ENCODE results near the gene FBXW9. TPM values are rescaled to one million over a fixed set of nuclear protein-coding genes. Genes with fewer than 3 reads are reported as not detected.
"Not testable (repeated sequence)": the region's sequence is repeated elsewhere in the genome, so short reads cannot be mapped to it uniquely, and the experiment has no call there.

The FBXW9 gene
- total RNA-seq, 1 experiment from 2014 or later, result 15.4 TPM

- no TSS peak for BruUV-seq (replicated peaks)
- H3K4me3 ChIP-seq (ENCODE audit: low read depth, low read length, poor library complexity, severe bottlenecking), result no peak overlapping the region
- ChIA-PET POLR2A (ENCODE audit: low non-redundant PET) (no interaction called here), CTCF (no interaction called here)
- no peak for TF ChIP-seq EZH2 (IDR thresholded peaks at IDR 0.05; ENCODE audit: borderline replicate concordance, low read depth, low read length, poor library complexity, severe bottlenecking)
- no peak for TF ChIP-seq CTCF (conservative IDR thresholded peaks at IDR 0.05; ENCODE audit: low read depth, low read length)
- H3K36me3 ChIP-seq (ENCODE audit: insufficient read depth, low read length, poor library complexity, severe bottlenecking), result peaks cover 45% of the 10 kb centered on the region
- DNase-seq (ENCODE audit: low spot score), result no peak
- no peaks in the 10 kb centered on the region for H3K9me3 ChIP-seq (ENCODE audit: low read depth, low read length, poor library complexity, severe bottlenecking)
- no peak overlapping the region for H3K27ac ChIP-seq (ENCODE audit: low read depth, low read length, poor library complexity, severe bottlenecking)
- intact Hi-C loops (cut with micrococcal nuclease; ENCODE audit: unreplicated experiment), result no loop called here
- no peaks in the 10 kb centered on the region for H3K27me3 ChIP-seq (replicated peaks; ENCODE audit: insufficient read depth, low read depth, low read length, poor library complexity)
- H3K4me1 ChIP-seq (ENCODE audit: insufficient read depth, low read length, poor library complexity, severe bottlenecking), result peaks cover 9% of the 10 kb centered on the region
Observed at GRCh38 chr19:12730064-12730463, 33.6 kb upstream of the FBXW9 start.

- Histone ChIP-seq H3K9me3 (ENCODE audit: low read depth, low read length, poor library complexity, severe bottlenecking) (no peaks in the 10 kb centered on the region), H3K36me3 (ENCODE audit: insufficient read depth, low read length, poor library complexity, severe bottlenecking) (peaks cover 45% of the 10 kb centered on the region), H3K4me3 (ENCODE audit: low read depth, low read length, poor library complexity, severe bottlenecking) (no peak overlapping the region), H3K27me3 (replicated peaks; ENCODE audit: insufficient read depth, low read depth, low read length, poor library complexity) (no peaks in the 10 kb centered on the region), H3K4me1 (ENCODE audit: insufficient read depth, low read length, poor library complexity, severe bottlenecking) (peaks cover 2% of the 10 kb centered on the region), H3K27ac (ENCODE audit: low read depth, low read length, poor library complexity, severe bottlenecking) (no peak overlapping the region)
- CTCF ChIA-PET, result interaction anchor here (0.7 kb wide), 2 partner anchors 33 to 122 kb away, joined by 3 read pairs; no protein-coding TSS in a partner anchor
- no TSS peak for BruUV-seq (replicated peaks)
- POLR2A ChIA-PET (ENCODE audit: low non-redundant PET), result no interaction called here
- no peak for DNase-seq (ENCODE audit: low spot score)
- TF ChIP-seq CTCF (conservative IDR thresholded peaks at IDR 0.05; ENCODE audit: low read depth, low read length) (no peak), EZH2 (IDR thresholded peaks at IDR 0.05; ENCODE audit: borderline replicate concordance, low read depth, low read length, poor library complexity, severe bottlenecking) (no peak)
- intact Hi-C loops (cut with micrococcal nuclease; ENCODE audit: unreplicated experiment), result no loop called here
Observed at GRCh38 chr19:12727745-12728433, 31.5 kb upstream of the FBXW9 start.

GRCh38 chr19:12726988-12727316 is 30.5 kb upstream of the FBXW9 start:
- DNase-seq (ENCODE audit: low spot score), result no peak
- Histone ChIP-seq H3K36me3 (ENCODE audit: insufficient read depth, low read length, poor library complexity, severe bottlenecking) (peaks cover 41% of the 10 kb centered on the region), H3K9me3 (ENCODE audit: low read depth, low read length, poor library complexity, severe bottlenecking) (no peaks in the 10 kb centered on the region), H3K4me1 (ENCODE audit: insufficient read depth, low read length, poor library complexity, severe bottlenecking) (no peaks in the 10 kb centered on the region), H3K4me3 (ENCODE audit: low read depth, low read length, poor library complexity, severe bottlenecking) (no peak overlapping the region), H3K27ac (ENCODE audit: low read depth, low read length, poor library complexity, severe bottlenecking) (no peak overlapping the region), H3K27me3 (replicated peaks; ENCODE audit: insufficient read depth, low read depth, low read length, poor library complexity) (no peaks in the 10 kb centered on the region)
- no peak for TF ChIP-seq CTCF (conservative IDR thresholded peaks at IDR 0.05; ENCODE audit: low read depth, low read length)
- no peak for TF ChIP-seq EZH2 (IDR thresholded peaks at IDR 0.05; ENCODE audit: borderline replicate concordance, low read depth, low read length, poor library complexity, severe bottlenecking)
- no TSS peak for BruUV-seq (replicated peaks)
- intact Hi-C loops (cut with micrococcal nuclease; ENCODE audit: unreplicated experiment), result no loop called here
- POLR2A ChIA-PET (ENCODE audit: low non-redundant PET), result no interaction called here
- CTCF ChIA-PET, result interaction anchor here (0.7 kb wide), 1 partner anchor 123 kb away, joined by 3 read pairs; no protein-coding TSS in a partner anchor

GRCh38 chr19:12725612-12726011 is 29.2 kb upstream of the FBXW9 start:
- H3K27me3 ChIP-seq (replicated peaks; ENCODE audit: insufficient read depth, low read depth, low read length, poor library complexity); DNase-seq (ENCODE audit: low spot score); H3K4me1 ChIP-seq (ENCODE audit: insufficient read depth, low read length, poor library complexity, severe bottlenecking); H3K9me3 ChIP-seq (ENCODE audit: low read depth, low read length, poor library complexity, severe bottlenecking); intact Hi-C loops (cut with micrococcal nuclease; ENCODE audit: unreplicated experiment); H3K27ac ChIP-seq (ENCODE audit: low read depth, low read length, poor library complexity, severe bottlenecking); POLR2A ChIA-PET (ENCODE audit: low non-redundant PET); BruUV-seq (replicated peaks); H3K4me3 ChIP-seq (ENCODE audit: low read depth, low read length, poor library complexity, severe bottlenecking): not testable (repeated sequence)
- CTCF ChIA-PET, result interaction anchor here (0.7 kb wide), 1 partner anchor 41 kb away, joined by 5 read pairs; no protein-coding TSS in a partner anchor
- H3K36me3 ChIP-seq (ENCODE audit: insufficient read depth, low read length, poor library complexity, severe bottlenecking), result peaks cover 29% of the 10 kb centered on the region
